Ramos (cell line): ENCODE measurements around the gene PRKAB1.

ENCODE experiments used
- in situ Hi-C: fragments of 300-500 bp; cut with MboI; formaldehyde crosslinking; loops from one replicate; pipeline ENCODE4 v1.14.3; 2022; ENCODE audit warnings: low sequenced_read_pairs; ENCODE audit not compliant: unreplicated experiment

Gene PRKAB1

GRCh38 chr12:119681728-119682638, 14.1 kb downstream of the PRKAB1 start:
- in situ Hi-C loops: loop anchor here (25.0 kb wide), 1 partner anchor 580 kb away; the partner anchor contains the start of gene PXN

GRCh38 chr12:119682639-119683252, 14.8 kb downstream of the PRKAB1 start:
- in situ Hi-C loops: loop anchor here (25.0 kb wide), 1 partner anchor 580 kb away; the partner anchor contains the start of gene PXN

GRCh38 chr12:119683413-119683812, 15.5 kb downstream of the PRKAB1 start:
- in situ Hi-C loops: loop anchor here (25.0 kb wide), 1 partner anchor 579 kb away; the partner anchor contains the start of gene PXN

GRCh38 chr12:119683816-119684215, 15.9 kb downstream of the PRKAB1 start:
- in situ Hi-C loops: loop anchor here (25.0 kb wide), 1 partner anchor 578 kb away; the partner anchor contains the start of gene PXN

- in situ Hi-C loops: loop anchor here (25.0 kb wide), 1 partner anchor 577 kb away; the partner anchor contains the start of gene PXN
These were observed 16.9 kb downstream of the PRKAB1 start for GRCh38 chr12:119684711-119685369.

GRCh38 chr12:119685375-119685774, 17.4 kb downstream of the PRKAB1 start:
- in situ Hi-C loops: loop anchor here (25.0 kb wide), 1 partner anchor 577 kb away; the partner anchor contains the start of gene PXN

- in situ Hi-C loops: loop anchor here (25.0 kb wide), 1 partner anchor 576 kb away; the partner anchor contains the start of gene PXN
These were observed 18.4 kb downstream of the PRKAB1 start for GRCh38 chr12:119686355-119686754.

- in situ Hi-C loops: loop anchor here (25.0 kb wide), 1 partner anchor 576 kb away; the partner anchor contains the start of gene PXN
These were observed 18.8 kb downstream of the PRKAB1 start for GRCh38 chr12:119686776-119687175.

- in situ Hi-C loops: loop anchor here (25.0 kb wide), 1 partner anchor 575 kb away; the partner anchor contains the start of gene PXN
These were observed 19.5 kb downstream of the PRKAB1 start for GRCh38 chr12:119687406-119687805.

- in situ Hi-C loops: loop anchor here (25.0 kb wide), 1 partner anchor 574 kb away; the partner anchor contains the start of gene PXN
These were observed 19.9 kb downstream of the PRKAB1 start for GRCh38 chr12:119687879-119688278.

GRCh38 chr12:119689935-119690500, 22.1 kb downstream of the PRKAB1 start:
- in situ Hi-C loops: loop anchor here (25.0 kb wide), 1 partner anchor 572 kb away; the partner anchor contains the start of gene PXN

GRCh38 chr12:119691202-119691810, 23.4 kb downstream of the PRKAB1 start:
- in situ Hi-C loops: loop anchor here (25.0 kb wide), 1 partner anchor 571 kb away; the partner anchor contains the start of gene PXN

GRCh38 chr12:119692410-119692809, 24.5 kb downstream of the PRKAB1 start:
- in situ Hi-C loops: loop anchor here (25.0 kb wide), 1 partner anchor 570 kb away; the partner anchor contains the start of gene PXN

GRCh38 chr12:119692997-119693396, 25.1 kb downstream of the PRKAB1 start:
- in situ Hi-C loops: loop anchor here (25.0 kb wide), 1 partner anchor 569 kb away; the partner anchor contains the start of gene PXN

GRCh38 chr12:119693511-119693910, 25.6 kb downstream of the PRKAB1 start:
- in situ Hi-C loops: loop anchor here (25.0 kb wide), 1 partner anchor 569 kb away; the partner anchor contains the start of gene PXN

GRCh38 chr12:119694111-119694510, 26.2 kb downstream of the PRKAB1 start:
- in situ Hi-C loops: loop anchor here (25.0 kb wide), 1 partner anchor 568 kb away; the partner anchor contains the start of gene PXN

GRCh38 chr12:119695034-119695433, 27.1 kb downstream of the PRKAB1 start:
- in situ Hi-C loops: loop anchor here (25.0 kb wide), 1 partner anchor 567 kb away; the partner anchor contains the start of gene PXN

GRCh38 chr12:119696943-119697342, 29.0 kb downstream of the PRKAB1 start:
- in situ Hi-C loops: loop anchor here (25.0 kb wide), 1 partner anchor 565 kb away; the partner anchor contains the start of gene PXN
